ENCODE data around the gene MAP7D2.

DNA sequence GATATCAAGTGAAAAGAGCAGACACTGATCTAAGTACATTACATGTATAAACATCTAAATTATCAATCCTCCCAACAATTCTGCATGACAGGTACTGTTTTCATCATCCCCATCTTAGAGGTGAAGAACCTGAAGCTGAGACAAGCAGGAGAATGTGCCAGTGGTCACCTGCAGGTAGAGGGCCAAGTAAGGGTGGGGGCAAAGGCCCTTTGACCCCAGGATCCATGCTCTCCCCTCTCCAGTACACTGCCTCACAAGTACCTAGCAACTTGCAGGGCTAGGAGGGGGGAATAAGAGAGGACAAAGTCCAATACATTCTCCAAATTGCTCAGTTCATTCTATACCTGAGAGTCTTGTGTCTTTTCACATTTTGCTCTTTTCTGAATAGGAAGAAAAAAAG, 8.3 kb upstream of the MAP7D2 start:
- TF ChIP-seq ZNF274 (IDR thresholded peaks at IDR 0.05; ENCODE audit: low read depth, low read length) (no peak), YY1 (IDR thresholded peaks at IDR 0.05; ENCODE audit: insufficient read depth, insufficient read length) (no peak)
